Cerebellar nuclear complex (tissue), 1 donor: ENCODE data around the gene PRKAR1B.
"Not testable (repeated sequence)": the region's sequence is repeated elsewhere in the genome, so short reads cannot be mapped to it uniquely, and the experiment has no call there.

ENCODE experiments used
- DNase-seq, 2 experiments: peaks; one replicate each; lab custom pipeline; 2025; lab: John Stamatoyannopoulos, UW

PRKAR1B gene

DNA sequence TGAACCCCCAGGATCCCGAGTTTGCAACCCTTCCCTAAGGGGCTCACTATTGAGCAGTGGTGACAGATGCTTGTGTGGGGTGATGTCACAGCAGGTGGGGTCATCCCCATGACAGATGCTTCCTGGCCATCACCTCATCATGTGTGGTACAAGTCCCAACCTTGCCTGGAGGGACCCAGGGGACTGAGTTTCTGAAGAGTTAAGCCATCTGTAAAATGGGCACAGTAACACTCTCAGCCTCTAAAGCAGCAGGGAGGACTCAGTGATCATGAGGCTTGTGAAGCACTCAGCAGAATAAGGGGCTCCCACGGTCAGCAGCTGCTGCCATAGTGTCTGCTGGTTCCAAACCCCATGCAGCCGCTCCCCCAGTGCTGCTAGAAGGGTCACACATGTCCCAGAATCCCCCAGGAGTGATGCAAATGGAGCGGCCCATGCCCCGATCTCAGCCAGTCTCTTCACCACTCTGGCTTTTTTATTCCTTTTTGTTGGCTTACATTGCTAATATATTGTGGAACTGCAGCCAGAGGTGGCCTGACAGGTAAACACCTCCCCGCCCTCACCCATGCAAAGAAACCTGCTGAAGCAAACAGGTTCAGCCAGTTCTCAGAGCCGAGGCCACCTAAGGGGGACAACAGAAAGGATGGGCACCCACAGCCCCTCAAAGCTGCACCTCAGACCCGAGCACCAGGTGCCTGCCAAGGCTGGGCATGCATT, 105.4 kb downstream of the PRKAR1B start:
- DNase-seq: no peak

DNA sequence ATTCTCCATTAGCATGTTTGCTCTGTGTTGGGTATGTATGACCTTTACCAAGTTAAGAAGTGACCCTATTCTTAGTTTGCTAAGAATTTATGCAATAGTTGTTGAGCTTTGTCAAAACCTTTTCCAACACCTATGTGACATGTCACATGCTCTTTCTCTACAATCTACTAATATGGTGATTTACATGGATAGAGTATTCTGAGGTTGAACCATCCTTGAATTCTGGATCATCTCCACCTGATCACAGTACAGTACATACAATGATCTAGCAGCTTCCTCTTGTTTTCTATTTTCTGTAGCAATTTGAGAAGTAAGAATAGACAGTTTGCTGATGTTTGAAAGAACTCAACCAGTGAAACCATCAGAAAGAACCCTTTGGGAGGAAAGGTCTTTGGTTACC, 106.2 kb downstream of the PRKAR1B start:
- DNase-seq: no peak

DNA sequence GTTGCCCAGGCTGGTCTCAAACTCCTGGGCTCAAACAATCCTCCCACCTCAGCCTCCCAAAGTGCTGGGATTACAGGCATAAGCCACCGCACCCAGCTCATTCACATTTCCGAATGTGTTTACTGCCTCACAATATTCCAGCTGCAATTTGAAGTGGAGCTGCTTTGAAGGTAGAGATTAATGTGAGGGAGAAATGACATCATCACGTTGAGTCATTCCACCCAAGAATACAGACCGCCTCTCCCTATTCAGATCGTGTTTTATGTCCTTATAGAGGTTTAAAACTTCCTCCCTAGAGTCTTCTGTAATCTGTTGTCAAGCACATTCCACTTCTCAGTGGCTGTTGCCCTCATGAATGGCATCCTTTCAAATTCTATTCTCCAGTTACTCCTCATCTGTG, 107.0 kb downstream of the PRKAR1B start:
- DNase-seq: no peak

DNA sequence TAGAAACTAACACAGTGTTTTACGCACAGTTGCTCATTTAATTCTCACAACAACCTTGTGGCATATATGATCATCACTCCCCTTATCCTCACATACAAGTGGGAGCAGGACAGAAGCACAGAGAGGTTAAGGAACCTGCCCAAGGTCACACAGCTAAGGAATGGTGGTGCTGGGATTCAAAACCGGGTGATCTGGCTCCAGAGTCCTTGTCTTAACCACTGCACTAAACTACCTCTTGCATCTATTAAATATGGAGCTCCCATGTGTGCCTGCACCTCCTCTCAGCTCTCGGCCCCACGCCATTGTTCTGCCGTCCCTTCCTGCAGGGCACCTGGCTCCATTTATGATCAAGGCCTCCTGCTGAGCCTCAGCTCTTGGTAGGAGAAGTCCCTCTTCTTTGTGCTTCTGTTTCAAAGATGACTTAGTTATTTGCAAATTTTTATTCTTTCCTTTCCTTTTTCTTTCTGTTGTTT, 107.7 kb downstream of the PRKAR1B start:
- DNase-seq: no peak

DNA sequence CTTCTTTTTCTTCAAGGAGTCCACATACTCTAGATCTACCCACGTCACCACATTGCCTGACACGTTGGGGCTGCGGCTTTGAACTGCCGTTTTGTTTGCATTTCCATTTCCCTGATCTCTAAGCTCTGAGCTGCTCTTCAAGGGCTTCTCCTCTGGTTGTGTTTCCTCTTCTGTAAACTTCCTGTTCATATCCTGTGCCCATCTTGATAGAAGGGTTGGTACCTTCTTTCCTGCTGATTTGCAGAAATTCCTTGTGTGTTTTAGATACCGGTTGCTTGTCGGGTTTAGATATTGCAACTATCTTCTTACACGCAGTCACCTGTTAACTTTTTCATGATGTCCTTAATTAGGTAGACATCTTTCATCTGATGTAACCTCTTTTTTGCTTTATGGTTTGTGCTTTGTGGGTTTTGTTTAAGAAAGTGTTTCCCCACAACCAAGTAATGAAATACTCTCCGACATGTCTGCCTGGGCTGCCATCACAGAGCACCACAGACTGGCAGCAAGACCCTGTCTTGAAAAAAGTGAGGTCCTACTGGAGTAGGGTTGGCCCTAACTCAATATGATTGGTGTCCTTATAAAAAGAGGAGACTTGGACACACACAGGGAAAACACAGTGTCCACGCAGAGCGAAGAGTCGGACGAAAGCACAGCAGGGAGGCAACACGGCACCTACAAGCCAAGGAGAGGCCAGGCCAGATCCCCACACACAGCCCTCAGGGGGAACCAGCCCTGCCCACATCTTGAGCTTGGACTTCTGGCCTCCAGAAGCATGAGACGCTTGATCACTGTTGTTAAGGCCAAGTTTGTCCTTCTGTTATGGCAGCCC, 108.3 kb downstream of the PRKAR1B start:
- no peak for DNase-seq

DNA sequence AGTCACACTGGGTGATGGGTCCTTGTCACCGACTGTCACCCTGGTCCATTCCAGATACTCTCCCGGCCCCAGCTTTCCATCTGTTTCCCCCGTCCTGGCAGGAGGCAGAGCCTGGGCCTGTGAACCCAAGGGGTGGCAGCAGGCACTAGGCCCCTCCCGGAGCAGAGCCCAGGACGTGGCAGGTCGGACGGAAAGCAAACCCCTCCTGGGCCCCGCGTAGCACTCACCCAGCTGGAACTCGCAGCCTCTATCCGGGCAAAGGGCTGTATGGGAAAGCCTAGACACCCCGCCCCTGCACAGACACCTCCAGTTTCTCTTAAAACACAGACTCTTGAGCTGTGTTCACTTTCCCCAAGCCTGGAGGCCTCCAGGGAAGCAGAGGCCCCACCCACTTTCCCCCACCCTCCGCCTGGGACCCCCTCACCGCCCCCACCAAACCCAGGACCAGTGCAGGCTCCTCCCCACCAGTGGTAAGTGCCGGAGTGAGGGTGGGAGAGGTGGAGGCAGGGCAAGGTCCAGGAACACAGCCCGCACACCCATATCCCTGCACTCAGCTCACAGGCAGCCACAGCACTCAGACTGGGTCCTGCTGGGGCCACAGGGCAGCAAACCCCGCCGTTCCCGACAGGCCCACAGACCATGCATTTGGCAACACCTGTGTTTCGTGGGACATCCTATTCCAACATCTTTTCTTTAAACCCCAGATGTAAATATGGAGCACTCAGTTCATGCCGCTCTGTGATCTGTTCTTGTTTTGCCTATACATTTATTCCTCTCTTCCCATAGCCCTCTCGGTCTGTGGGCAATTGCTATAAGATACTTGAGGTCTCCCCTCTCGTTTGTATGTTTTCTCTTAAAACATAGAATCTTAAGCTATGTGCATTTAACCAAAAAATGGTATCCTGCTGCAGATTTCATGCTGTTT, 109.2 kb downstream of the PRKAR1B start:
- no peak for DNase-seq

DNA sequence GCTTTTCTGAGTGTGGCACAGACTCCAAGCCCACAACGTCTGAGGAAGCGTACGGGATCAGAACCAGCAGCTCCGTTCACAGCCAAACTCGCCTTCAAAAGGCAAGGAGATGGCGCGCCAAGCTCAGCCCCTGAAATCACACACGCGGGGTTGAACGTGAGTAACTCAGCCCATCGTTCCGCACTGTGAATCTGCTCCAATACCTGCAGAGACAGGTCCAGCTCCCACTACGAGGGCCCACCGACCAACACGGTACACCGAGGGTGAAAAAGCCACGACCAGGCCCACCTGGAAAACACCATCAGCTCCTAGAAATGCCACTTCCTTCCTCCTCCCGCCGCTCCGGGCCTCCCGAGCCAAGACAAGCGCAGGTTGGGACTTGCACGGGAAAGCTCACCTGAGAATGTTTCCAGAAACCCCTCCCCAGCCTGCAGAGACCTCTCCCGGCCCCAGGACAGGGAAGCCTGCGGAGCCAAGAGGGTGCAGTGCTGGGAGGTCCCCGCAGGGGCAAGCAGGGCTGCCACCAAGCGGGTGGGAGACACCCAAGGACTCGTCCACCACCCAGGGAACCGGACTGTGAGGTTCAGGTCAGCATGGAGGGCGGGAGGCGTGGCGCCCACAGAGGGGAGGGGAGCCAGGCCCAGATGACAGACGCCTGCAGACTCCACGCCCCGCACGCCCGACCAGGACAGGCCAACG, 113.5 kb downstream of the PRKAR1B start:
- DNase-seq: no peak

DNA sequence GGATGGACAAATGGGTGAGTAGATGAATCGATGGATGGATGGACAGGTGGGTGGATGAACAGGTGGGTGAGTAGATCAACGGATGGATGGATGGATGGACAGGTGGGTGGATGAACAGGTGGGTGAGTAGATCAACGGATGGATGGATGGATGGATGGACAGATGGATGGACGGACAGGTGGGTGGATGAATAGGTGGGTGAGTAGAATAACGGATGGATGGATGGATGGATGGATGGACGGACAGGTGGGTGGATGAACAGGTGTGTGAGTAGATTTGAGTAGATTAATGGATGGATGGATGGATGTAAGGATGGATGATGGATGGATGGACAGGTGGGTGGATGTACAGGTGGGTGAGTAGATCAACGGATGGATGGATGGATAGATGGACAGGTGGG, 115.2 kb downstream of the PRKAR1B start:
- not testable (repeated sequence) for DNase-seq

DNA sequence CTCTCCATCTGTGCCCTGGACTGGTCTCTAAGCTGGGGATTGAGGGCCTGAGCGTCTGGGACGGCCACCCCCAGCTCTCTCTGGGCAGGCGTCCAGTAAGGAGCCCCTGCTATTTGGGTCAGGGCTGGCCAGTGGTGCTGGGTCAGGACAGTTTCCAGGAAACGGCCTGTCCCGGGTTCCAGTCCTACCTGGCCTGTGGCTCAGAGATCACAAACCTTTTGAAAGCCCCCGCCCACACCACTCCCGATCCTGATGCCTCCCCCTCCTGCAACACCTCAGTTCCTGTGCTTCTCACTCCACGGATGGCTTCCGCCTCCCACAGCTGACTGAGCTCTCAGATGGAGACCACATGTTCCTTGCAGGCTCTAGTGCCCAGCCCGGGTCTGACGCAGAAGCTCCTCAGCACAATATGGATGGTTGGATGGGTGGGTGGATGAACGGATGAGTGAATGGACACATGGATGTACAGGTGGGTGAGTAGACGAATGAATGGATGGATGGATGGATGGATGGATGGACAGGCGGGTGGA, 115.7 kb downstream of the PRKAR1B start:
- DNase-seq: no peak

DNA sequence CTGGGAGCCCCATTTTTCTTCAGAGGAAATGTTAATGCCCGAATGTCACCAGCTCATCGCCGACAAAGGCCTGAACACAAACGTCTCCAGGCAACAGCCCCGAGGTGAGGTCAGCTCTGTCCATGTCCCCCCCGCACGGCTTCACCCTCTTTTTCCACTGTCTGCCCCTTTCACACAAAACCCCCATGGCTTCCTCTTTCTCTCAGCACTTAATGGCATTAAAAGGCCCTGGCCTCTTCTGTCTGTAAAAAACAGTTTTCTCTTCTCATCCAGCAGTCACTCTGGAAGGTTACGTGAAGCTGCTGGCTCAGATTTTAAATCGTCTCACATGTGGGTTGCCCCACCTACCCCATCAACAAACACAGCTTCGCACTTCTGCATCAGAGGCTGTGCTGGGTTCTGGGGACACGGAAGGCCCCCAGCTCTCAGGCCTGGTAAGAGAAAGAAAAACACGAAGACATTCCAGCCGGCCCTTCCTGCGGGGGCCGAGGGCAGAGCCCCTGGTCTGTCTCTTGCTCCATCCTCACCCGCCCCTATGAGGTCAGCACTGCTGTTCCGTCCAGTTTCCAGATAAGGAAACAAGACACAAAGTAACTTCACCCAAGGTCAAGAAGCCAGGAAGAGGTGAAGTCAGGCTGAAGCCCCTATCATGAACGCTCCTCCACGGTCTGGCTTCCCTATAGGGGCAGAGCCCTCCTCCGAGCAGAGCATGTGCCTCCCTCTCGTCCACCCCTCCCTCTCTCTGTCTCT, 116.4 kb downstream of the PRKAR1B start:
- DNase-seq: no peak

DNA sequence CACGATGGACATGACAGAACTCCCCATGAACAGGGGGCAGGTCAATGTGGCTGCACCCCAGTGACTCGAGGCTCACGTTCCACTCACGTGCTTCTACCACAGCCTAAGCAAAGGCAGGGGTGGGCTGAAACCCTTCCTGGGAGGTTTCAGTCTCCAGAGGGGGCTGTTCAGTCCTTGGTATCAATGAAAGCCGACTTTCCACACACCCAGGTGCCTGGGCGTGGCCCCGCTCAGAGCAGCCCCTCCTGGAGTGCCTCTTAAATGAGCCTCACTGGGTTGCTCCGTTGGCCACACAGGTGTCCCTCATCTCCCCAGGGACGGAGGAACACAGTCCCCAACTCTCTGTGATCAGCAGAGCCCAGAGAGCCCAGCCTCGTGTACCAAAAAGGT, 116.9 kb downstream of the PRKAR1B start:
- no peak for DNase-seq

DNA sequence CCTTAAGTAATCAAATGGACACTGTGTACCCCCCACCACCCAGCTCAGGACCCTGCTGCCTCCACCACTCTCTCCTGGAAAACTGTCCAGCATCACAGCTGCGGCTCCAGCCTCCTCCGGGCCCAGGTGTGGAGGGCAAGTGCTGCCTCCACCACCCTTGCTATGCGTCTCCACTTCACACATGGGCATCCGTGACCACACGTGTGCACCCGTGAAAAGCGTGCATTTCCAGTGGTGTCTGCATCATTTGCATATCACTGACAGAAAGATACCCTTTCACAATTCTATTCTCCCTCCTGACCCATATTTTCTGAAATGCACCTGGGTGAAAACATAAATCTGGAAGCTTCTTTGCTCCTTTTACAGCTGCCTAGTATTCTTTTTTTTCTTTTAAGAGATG, 117.7 kb downstream of the PRKAR1B start:
- no peak for DNase-seq

DNA sequence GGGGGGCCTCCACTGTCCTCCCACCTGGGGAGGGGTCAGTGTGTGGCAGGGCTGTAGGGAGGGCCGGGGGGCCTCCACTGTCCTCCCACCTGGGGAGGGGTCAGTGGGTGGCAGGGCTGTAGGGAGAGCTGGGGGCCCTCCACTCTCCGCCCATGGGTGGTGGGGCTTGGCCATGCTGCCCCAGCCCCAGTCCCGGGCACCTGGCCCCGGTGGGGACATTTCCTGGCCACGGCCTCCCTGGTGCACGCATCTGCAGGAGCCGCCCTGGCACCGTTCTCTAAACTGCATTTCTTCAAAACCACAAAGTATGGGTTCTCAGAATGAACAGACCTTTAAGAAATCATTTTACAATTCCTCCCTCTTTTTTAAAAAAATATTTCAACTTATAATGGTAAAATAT, 118.1 kb downstream of the PRKAR1B start:
- no peak for DNase-seq

DNA sequence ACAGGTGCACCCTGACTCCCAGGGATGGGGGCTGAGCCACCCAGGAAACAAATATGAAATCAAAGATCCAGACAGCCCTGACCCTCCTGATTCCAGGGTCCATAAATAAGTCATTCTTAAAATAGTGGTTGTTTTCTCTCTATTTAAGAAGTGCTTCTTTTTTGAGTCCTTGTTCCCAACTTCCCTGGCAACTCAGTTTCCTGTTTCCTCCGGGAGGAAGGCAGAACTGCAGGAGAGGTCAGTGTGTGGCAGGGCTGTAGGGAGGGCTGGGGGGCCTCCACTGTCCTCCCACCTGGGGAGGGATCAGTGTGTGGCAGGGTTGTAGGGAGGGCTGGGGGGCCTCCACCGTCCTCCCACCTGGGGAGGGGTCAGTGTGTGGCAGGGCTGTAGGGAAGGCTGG, 118.7 kb downstream of the PRKAR1B start:
- DNase-seq: no peak

DNA sequence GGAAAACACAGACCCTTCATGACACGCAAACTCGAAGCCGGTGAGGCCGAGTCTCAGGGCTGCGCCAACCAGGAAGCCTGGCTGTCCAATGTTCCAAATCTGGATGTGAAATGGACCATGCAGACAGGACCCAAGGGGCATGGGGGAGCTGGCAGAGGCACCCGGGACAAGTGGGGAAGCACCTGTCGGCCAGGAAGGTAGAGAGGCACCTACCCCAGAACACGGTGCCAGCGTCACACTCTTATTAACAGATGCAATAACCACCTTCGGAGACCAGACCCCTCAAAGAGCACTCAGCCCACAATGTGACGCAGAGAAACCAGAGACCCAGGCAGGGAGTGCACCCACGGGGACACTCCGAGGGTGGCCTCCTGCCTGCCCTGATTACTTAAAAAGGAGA, 119.1 kb downstream of the PRKAR1B start:
- no peak for DNase-seq

DNA sequence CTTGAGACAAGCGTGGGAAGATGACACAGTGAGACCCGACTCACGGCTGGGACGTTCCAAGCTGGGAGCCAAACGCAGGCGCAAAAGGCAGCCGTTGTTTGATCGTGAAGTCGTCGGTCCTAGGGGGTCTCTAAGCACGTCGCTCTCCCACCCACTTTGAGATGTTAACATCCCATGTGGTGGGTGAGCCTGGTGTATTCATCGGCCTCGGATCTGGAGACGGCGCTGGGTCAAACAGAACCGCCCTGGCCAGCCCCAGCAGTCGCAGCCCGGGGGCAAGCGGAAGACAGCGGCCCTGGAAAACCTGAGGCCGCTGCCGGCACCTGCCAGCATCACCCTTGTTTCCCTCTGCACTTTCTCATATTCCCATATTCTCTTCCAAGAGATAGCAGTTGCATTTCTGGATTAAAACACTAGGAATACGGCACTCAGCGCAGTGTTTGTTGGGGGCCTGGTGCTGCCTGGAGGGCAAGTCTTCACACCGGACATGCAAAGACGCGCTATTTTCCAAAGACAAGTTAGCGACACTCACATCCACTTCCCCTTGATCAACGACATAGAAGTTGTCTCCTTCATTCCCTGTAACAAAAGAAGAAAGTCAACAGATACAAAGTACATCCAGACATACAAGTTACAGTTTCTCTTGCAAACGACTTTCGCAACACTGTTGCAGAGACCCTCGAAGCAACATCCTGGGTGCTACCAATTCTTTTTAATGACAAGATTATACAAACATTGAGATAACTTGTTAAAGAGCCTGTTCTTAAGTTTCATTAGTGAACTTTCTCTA, 121.2 kb downstream of the PRKAR1B start:
- no peak for DNase-seq

DNA sequence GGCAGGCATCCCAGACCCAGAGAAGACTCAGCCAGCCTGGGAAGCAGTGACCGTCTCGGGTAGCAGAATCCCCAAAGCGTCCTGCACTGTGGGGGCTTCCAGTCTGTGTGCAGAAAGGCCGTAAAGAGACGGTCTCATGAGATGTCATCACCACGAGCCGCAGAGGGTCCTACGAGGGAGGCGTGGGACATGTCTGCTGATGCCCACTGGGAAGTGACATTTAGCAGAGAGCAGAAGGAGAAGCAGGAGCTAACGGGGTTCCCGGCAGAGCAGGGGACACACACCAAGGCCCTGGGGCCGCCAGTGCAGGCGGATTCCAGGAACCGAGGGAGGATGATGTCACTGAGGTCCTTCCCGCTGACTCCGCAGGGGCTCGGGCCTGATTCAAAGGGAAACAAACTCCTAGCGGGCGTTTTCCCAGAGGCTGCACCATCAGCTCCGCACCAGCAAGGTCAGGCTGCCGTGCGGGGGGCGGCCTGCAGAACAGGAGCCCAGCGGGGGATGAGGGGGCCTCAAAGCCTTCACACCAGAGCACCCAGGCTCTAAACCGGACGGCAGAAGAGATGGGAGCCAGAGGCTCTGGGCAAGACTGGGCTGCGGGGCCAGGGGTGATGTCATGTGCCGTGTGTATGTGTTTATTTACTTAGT, 122.1 kb downstream of the PRKAR1B start:
- DNase-seq: no peak

DNA sequence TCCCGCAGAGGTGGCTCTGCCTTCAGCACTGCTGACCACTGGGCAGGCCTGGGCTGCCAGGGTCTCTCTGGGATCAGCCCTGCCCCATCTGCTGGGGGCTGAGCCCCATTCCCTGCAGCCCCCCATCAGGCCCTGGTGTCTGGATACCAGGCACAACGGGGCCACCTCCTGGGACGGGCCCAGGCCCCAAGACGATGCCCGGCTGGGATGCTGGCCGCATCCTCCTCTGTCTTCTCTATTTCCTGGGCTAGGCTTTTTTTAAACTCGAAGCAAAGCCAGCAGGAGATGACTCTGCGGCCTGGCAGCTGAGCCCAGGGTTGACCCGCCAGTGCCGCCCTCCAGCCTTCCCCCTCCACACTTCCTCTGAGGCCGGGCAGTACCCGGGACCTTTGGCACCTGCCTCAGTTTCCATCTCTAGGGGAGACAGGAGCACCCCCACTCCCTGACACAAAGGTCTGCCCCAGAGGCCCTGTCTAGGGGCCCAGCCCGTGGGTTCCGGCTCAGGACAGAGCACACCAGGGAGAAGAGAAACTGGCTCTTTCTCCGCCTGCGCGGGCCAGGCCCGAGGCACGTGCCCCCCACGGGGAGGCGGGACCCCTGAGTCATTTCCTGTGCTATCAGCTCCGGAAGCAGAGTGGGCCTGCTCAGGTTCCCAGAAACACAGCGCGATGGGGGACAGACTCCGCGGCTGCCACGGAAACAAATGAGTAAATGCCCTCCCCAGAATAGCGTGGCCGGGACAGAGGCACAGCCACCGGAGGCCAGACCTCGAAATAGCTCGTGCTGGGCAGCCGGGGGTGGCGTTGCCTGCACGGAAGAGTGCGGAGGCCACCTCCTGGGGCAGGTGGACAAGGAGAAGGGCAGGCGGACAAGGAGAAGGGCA, 122.8 kb downstream of the PRKAR1B start:
- DNase-seq: no peak
